Stimulated activated CD4-positive, alpha-beta T cell treated with anti-CD3 and anti-CD28 coated beads, Interleukin-2, amount 100 ng/mL, for 24 hours (primary cell): ENCODE measurements around the gene RAB8B.

Experiments used
- DNase-seq, 2 donors: peaks; one replicate each; pipeline ENCODE4 v3.0.0-alpha.2; 2020

Gene RAB8B

GRCh38 chr15:63188926-63189871 lies at the start of gene RAB8B:
Gene RAB8B, plus strand, starts transcription at chr15:63189606. Its CDS starts 19 bp downstream, at chr15:63189625.
- peak; percentile 99 to 100 for DNase-seq

- no peak for DNase-seq
Measured at GRCh38 chr15:63140936-63141335, 48.5 kb upstream of the RAB8B start.

GRCh38 chr15:63145426-63145825 lies 44.0 kb upstream of the RAB8B start:
- no peak for DNase-seq

- no peak for DNase-seq
Measured at GRCh38 chr15:63146684-63147083, 42.7 kb upstream of the RAB8B start.

- DNase-seq: no peak
Measured at GRCh38 chr15:63151665-63152064, 37.7 kb upstream of the RAB8B start.

- no peak for DNase-seq
Measured at GRCh38 chr15:63155486-63155885, 33.9 kb upstream of the RAB8B start.

GRCh38 chr15:63156086-63156710 lies 33.2 kb upstream of the RAB8B start:
- DNase-seq: no peak

- peak in 1 of 2 donors; percentile 14 for DNase-seq
Measured at GRCh38 chr15:63156755-63157117, 32.7 kb upstream of the RAB8B start.

GRCh38 chr15:63157118-63157843 lies 32.1 kb upstream of the RAB8B start, which contains the start of gene RPS27L:
Gene RPS27L, minus strand, starts transcription at chr15:63157477. Its CDS starts 72 bp downstream, at chr15:63157405.
- DNase-seq: peak; percentile 88 to 89

GRCh38 chr15:63157891-63158431 lies 31.4 kb upstream of the RAB8B start:
- DNase-seq: peak; percentile 25 to 34

- no peak for DNase-seq
Measured at GRCh38 chr15:63160638-63161037, 28.8 kb upstream of the RAB8B start.

- no peak for DNase-seq
Measured at GRCh38 chr15:63163217-63163616, 26.2 kb upstream of the RAB8B start.

GRCh38 chr15:63165166-63165859 lies 24.1 kb upstream of the RAB8B start:
- DNase-seq: no peak

GRCh38 chr15:63166219-63166618 lies 23.2 kb upstream of the RAB8B start:
- no peak for DNase-seq

GRCh38 chr15:63169788-63170187 lies 19.6 kb upstream of the RAB8B start:
- no peak for DNase-seq

GRCh38 chr15:63172376-63172775 lies 17.0 kb upstream of the RAB8B start:
- no peak for DNase-seq

GRCh38 chr15:63172851-63173451 lies 16.5 kb upstream of the RAB8B start:
- no peak for DNase-seq

GRCh38 chr15:63176302-63176701 lies 13.1 kb upstream of the RAB8B start:
- no peak for DNase-seq

- no peak for DNase-seq
Measured at GRCh38 chr15:63178034-63178433, 11.4 kb upstream of the RAB8B start.

- no peak for DNase-seq
Measured at GRCh38 chr15:63180746-63181145, 8.7 kb upstream of the RAB8B start.

- DNase-seq: no peak
Measured at GRCh38 chr15:63181648-63182047, 7.8 kb upstream of the RAB8B start.

GRCh38 chr15:63185206-63185605 lies 4.2 kb upstream of the RAB8B start:
- DNase-seq: no peak
